Sigmoid colon (tissue), 7 donors: ENCODE data around the gene CARD19. TPM values are rescaled to one million over a fixed set of nuclear protein-coding genes. Genes with fewer than 3 reads are reported as not detected.

Experiments
- DNase-seq: peaks from one replicate; pipeline ENCODE4 v3.0.0-alpha.2; 2019
- H3K27ac ChIP-seq, 4 donors: fragments of 200-600 bp; sonication (generic); one replicate each; pipeline ENCODE4 v1.5.1; 2016 to 2019; ENCODE audit warnings: mild to moderate bottlenecking in 1 of 4
- H3K27me3 ChIP-seq, 3 donors: fragments of 200-600 bp; sonication (generic); one replicate each; pipeline ENCODE4 v1.5.1; 2019; ENCODE audit warnings: mild to moderate bottlenecking in 1 of 3
- H3K36me3 ChIP-seq, 4 donors: fragments of 200-600 bp; sonication (generic); one replicate each; pipeline ENCODE4 v1.5.1; 2016 to 2019
- H3K4me1 ChIP-seq, 4 donors: fragments of 200-600 bp; sonication (generic); one replicate each; pipeline ENCODE4 v1.5.1; 2017 to 2019
- H3K4me3 ChIP-seq, 4 donors: fragments of 200-600 bp; sonication (generic); one replicate each; pipeline ENCODE4 v1.5.1; 2017 to 2019; ENCODE audit warnings: mild to moderate bottlenecking in 2 of 4, moderate library complexity in 1 of 4
- H3K9me3 ChIP-seq, 4 donors: fragments of 200-600 bp in 3 of 4; sonication (generic) in 3 of 4; one replicate each; pipeline versions ENCODE4 v1.5.1 to v1.6.1; 2013 to 2019
- EP300 ChIP-seq, 4 donors: sonication (generic); formaldehyde crosslinking; IDR thresholded peaks; one replicate each; pipeline ENCODE4 v1.6.1; 2017; ENCODE audit warnings: antibody characterized with exemption in 4 of 4
- POLR2A ChIP-seq, 2 donors: fragments of 450-650 bp; IDR thresholded peaks; one replicate each; pipeline ENCODE4 v1.6.1; 2016; ENCODE audit warnings: antibody characterized with exemption in 2 of 2, mild to moderate bottlenecking in 2 of 2, moderate library complexity in 2 of 2
- POLR2AphosphoS5 ChIP-seq, 4 donors: sonication (generic); formaldehyde crosslinking; IDR thresholded peaks; one replicate each; pipeline ENCODE4 v1.6.1; 2017; ENCODE audit warnings: antibody characterized with exemption in 4 of 4
- WGBS, 2 donors: extraction: QIAGEN DNeasy Blood & Tissue Kit; methylation state at CpG; one replicate each; pipeline ENCODE4 v1.1.7; 2013; 5-methylcytosine and 5-hydroxymethylcytosine counted together
- intact Hi-C: fragments of 100-400 bp; cut with DNase I; formaldehyde crosslinking; loops from one replicate; pipeline ENCODE4 v1.15.1; 2023
- polyA plus RNA-seq, 3 donors: library from polyadenylated mRNA; stranded (reverse); fragments of 200-250 nt; gene quantifications; one replicate each; pipeline ENCODE4 v1.2.3, GENCODE V29; 2013
- total RNA-seq, 4 donors: library from RNA; depleted of rRNA; stranded (reverse); fragments of >200 nt; gene quantifications; one replicate each; pipeline ENCODE4 v1.1.0, GENCODE V29; 2016
- TF ChIP-seq, protein P1 (sequence below), 4 experiments: fragments of 450-650 bp in 3 of 4; fragments of 200-600 bp in 1 of 4; IDR thresholded peaks; one replicate each; pipeline ENCODE4 v1.5.1; 2016 to 2019; ENCODE audit warnings: antibody characterized with exemption in 4 of 4, mild to moderate bottlenecking in 3 of 4, moderate library complexity in 2 of 4
- donor health status: healthy with polysubstance abuse.
- donor health status: Bipolar disorder and iron deficiency.
- donor health status: healthy.

CARD19 gene
- total and polyA plus RNA-seq, 7 donors = 51.2 to 88.4 (median 82.3) TPM

- no peak overlapping the region for H3K4me3 ChIP-seq
- WGBS, 2 donors = 91 to 93% methylated on average over 12 of the region's 12 CpGs
- H3K4me1 ChIP-seq = peaks cover 0 to 26% (median 23%) of the 10 kb centered on the region in 4 donors
- peaks cover 1 to 33% (median 11%) of the 10 kb centered on the region in 4 donors for H3K36me3 ChIP-seq
- peak; percentile 61 for DNase-seq
- TF ChIP-seq POLR2AphosphoS5 (IDR thresholded peaks at IDR 0.05) (no peak), POLR2A (IDR thresholded peaks at IDR 0.05) (no peak), EP300 (IDR thresholded peaks at IDR 0.05) (no peak)
- TF ChIP-seq, protein P1, sequence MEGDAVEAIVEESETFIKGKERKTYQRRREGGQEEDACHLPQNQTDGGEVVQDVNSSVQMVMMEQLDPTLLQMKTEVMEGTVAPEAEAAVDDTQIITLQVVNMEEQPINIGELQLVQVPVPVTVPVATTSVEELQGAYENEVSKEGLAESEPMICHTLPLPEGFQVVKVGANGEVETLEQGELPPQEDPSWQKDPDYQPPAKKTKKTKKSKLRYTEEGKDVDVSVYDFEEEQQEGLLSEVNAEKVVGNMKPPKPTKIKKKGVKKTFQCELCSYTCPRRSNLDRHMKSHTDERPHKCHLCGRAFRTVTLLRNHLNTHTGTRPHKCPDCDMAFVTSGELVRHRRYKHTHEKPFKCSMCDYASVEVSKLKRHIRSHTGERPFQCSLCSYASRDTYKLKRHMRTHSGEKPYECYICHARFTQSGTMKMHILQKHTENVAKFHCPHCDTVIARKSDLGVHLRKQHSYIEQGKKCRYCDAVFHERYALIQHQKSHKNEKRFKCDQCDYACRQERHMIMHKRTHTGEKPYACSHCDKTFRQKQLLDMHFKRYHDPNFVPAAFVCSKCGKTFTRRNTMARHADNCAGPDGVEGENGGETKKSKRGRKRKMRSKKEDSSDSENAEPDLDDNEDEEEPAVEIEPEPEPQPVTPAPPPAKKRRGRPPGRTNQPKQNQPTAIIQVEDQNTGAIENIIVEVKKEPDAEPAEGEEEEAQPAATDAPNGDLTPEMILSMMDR (IDR thresholded peaks at IDR 0.05) = no peak
- no peaks in the 10 kb centered on the region for H3K9me3 ChIP-seq
- no peak overlapping the region for H3K27ac ChIP-seq
- intact Hi-C loops = no loop called here
- no peaks in the 10 kb centered on the region for H3K27me3 ChIP-seq
Observed at GRCh38 chr9:93117924-93118862, 22.2 kb downstream of the CARD19 start.

- TF ChIP-seq POLR2A (IDR thresholded peaks at IDR 0.05) (no peak), EP300 (IDR thresholded peaks at IDR 0.05) (no peak), POLR2AphosphoS5 (IDR thresholded peaks at IDR 0.05) (no peak)
- TF ChIP-seq, protein P1 (IDR thresholded peaks at IDR 0.05) = no peak
- Histone ChIP-seq H3K27ac (peak overlapping the region; percentile 76 to 79 (median 78)), H3K4me3 (no peak overlapping the region), H3K27me3 (no peaks in the 10 kb centered on the region), H3K4me1 (peaks cover 0 to 24% (median 22%) of the 10 kb centered on the region in 4 donors), H3K9me3 (no peaks in the 10 kb centered on the region), H3K36me3 (peaks cover 0 to 33% (median 11%) of the 10 kb centered on the region in 4 donors)
- intact Hi-C loops = no loop called here
- 93 to 95% methylated on average over 12 of the region's 12 CpGs for WGBS, 2 donors
- peak; percentile 64 for DNase-seq
Observed at GRCh38 chr9:93118863-93119702, 23.1 kb downstream of the CARD19 start.

DNA sequence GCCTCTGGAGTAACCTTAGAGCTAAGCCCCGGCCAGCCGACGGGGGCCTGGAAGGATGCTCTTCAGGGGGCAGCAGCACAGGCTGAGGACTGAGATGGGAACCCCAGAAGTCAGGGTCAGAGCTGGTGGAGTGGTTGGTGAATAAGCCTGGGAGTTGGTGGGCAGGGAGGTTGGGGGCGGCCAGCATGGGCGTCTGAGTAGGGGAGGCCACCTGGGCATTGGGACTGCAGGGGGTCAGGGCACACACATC lies 23.6 kb downstream of the CARD19 start:
- Histone ChIP-seq H3K27ac (peak overlapping the region; percentile 76 to 79 (median 78)), H3K9me3 (no peaks in the 10 kb centered on the region), H3K27me3 (no peaks in the 10 kb centered on the region), H3K36me3 (peaks cover 1 to 39% (median 17%) of the 10 kb centered on the region in 4 donors), H3K4me3 (no peak overlapping the region), H3K4me1 (peaks cover 0 to 24% (median 22%) of the 10 kb centered on the region in 4 donors)
- DNase-seq = no peak
- intact Hi-C loops = no loop called here
- TF ChIP-seq POLR2A (IDR thresholded peaks at IDR 0.05) (no peak), POLR2AphosphoS5 (IDR thresholded peaks at IDR 0.05) (no peak), EP300 (IDR thresholded peaks at IDR 0.05) (no peak)
- TF ChIP-seq, protein P1 (IDR thresholded peaks at IDR 0.05) = no peak
- 75 to 77% methylated on average over 5 of the region's 5 CpGs for WGBS, 2 donors

- Histone ChIP-seq H3K4me3 (no peak overlapping the region), H3K4me1 (peaks cover 0 to 24% (median 22%) of the 10 kb centered on the region in 4 donors), H3K9me3 (no peaks in the 10 kb centered on the region), H3K27me3 (no peaks in the 10 kb centered on the region), H3K36me3 (peaks cover 5 to 45% (median 20%) of the 10 kb centered on the region in 4 donors), H3K27ac (peak overlapping the region; percentile 76 to 79 (median 78))
- TF ChIP-seq, protein P1 (IDR thresholded peaks at IDR 0.05) = peak; percentile 45 to 59 (median 56)
- peak in 1 of 4 donors; percentile 63 for TF ChIP-seq EP300 (IDR thresholded peaks at IDR 0.05)
- TF ChIP-seq POLR2AphosphoS5 (IDR thresholded peaks at IDR 0.05) = peak; percentile 62 to 86 (median 82)
- TF ChIP-seq POLR2A (IDR thresholded peaks at IDR 0.05) = no peak
- WGBS, 2 donors = 50 to 69% methylated on average over 23 of the region's 23 CpGs
- peak; percentile 98 for DNase-seq
- intact Hi-C loops = loop anchor here (1.0 kb wide), 1 partner anchor 12 kb away; no protein-coding TSS in a partner anchor
Observed at GRCh38 chr9:93119953-93120845, 24.2 kb downstream of the CARD19 start.
